HepG2 (cell line): ENCODE measurements around the gene RAB33B. TPM values are rescaled to one million over a fixed set of nuclear protein-coding genes. Genes with fewer than 3 reads are reported as not detected.

ENCODE experiments used
- ATAC-seq: fragments of 200-7000 bp; cut with Tn5 transposase; 3 replicates; pipeline ENCODE4 v1.9.1; 2020; ENCODE audit warnings: mild to moderate bottlenecking, moderate library complexity
- BruUV-seq: library from RNA; stranded (reverse); fragments of 400-500 nt; replicated peaks from 2 replicates; lab custom pipeline; 2021; lab: Mats Ljungman, UMichigan
- CTCF ChIA-PET: fragments of 300-600 bp; formaldehyde crosslinking; extraction: SDS; loops from one replicate; lab custom pipeline; 2021; ENCODE audit warnings: low total read pairs, inconsistent platforms, low intra/inter-chr PET ratio; lab: Yijun Ruan, JAX
- POLR2A ChIA-PET: fragments of 350-600 bp; sonication (Branson Sonifier 250); formaldehyde crosslinking; loops from one replicate; lab custom pipeline; 2020; ENCODE audit warnings: antibody characterized with exemption, inconsistent platforms; lab: Yijun Ruan, JAX
- DNase-seq: peaks from one replicate; pipeline ENCODE4 v3.0.0-alpha.2; 2015; ENCODE audit warnings: low spot score
- FAIRE-seq: peaks from 3 replicates; lab custom pipeline; 2011; peaks lifted over from hg19 to GRCh38; lab: Jason Lieb, UNC
- H2AFZ ChIP-seq: one replicate; pipeline ENCODE4 v1.6.1; 2011; ENCODE audit warnings: low read length, inconsistent platforms
- H3K27ac ChIP-seq: fragments of 300-600 bp; 3 replicates; pipeline ENCODE4 v1.8.0; 2011; ENCODE audit warnings: mixed run types, mild to moderate bottlenecking, mixed read lengths, low read length, inconsistent platforms; ENCODE audit not compliant: insufficient read depth; ENCODE audit errors: extremely low read length
- H3K27me3 ChIP-seq, 2 experiments: fragments of 200-600 bp in 1 of 2; 2 replicates in 1 of 2; 3 replicates in 1 of 2; pipeline versions ENCODE4 v1.6.0 to v1.8.0; 2011; ENCODE audit warnings: low read length in 2 of 2, mild to moderate bottlenecking in 2 of 2, moderate library complexity in 2 of 2, inconsistent platforms in 1 of 2; ENCODE audit not compliant: insufficient read depth in 2 of 2, control insufficient read depth in 1 of 2
- H3K36me3 ChIP-seq, 2 experiments: fragments of 200-600 bp in 1 of 2; replicated peaks in 1 of 2; 2 replicates in 1 of 2; 3 replicates in 1 of 2; pipeline versions ENCODE4 v1.5.1 to v1.8.0; 2011; ENCODE audit warnings: low read length in 2 of 2, inconsistent platforms in 1 of 2; ENCODE audit not compliant: insufficient read depth in 2 of 2, control insufficient read depth in 1 of 2
- H3K4me1 ChIP-seq: 2 replicates; pipeline ENCODE4 v1.5.1; 2012; ENCODE audit warnings: low read length, inconsistent platforms; ENCODE audit not compliant: insufficient read depth
- H3K4me2 ChIP-seq: 2 replicates; pipeline ENCODE4 v1.6.0; 2011; ENCODE audit warnings: low read depth, low read length, inconsistent platforms
- H3K4me3 ChIP-seq, 3 experiments: fragments of 200-600 bp in 1 of 3; sonication (generic), shearing (Covaris generic) in 1 of 3; replicated peaks in 1 of 3; 2 replicates each; pipeline ENCODE4 v1.5.1; 2011 to 2016; ENCODE audit warnings: low read length in 3 of 3, inconsistent platforms in 2 of 3, low read depth in 2 of 3, mild to moderate bottlenecking in 2 of 3, control low read depth in 1 of 3, mixed read lengths in 1 of 3; ENCODE audit not compliant: insufficient read depth in 1 of 3
- H3K79me2 ChIP-seq: one replicate; pipeline ENCODE4 v1.6.1; 2011; ENCODE audit warnings: low read length, inconsistent platforms; ENCODE audit not compliant: insufficient read depth
- H3K9ac ChIP-seq: 2 replicates; pipeline ENCODE4 v1.6.0; 2011; ENCODE audit warnings: mild to moderate bottlenecking, low read depth, low read length, inconsistent platforms; ENCODE audit not compliant: insufficient read depth
- H3K9me3 ChIP-seq: 2 replicates; pipeline ENCODE4 v1.5.1; 2012; ENCODE audit warnings: mild to moderate bottlenecking, low read length
- H4K20me1 ChIP-seq: 2 replicates; pipeline ENCODE4 v1.6.0; 2011; ENCODE audit warnings: inconsistent platforms, mild to moderate bottlenecking, low read length, moderate library complexity; ENCODE audit not compliant: insufficient read depth
- ADNP ChIP-seq: sonication (generic); formaldehyde crosslinking; IDR thresholded peaks from 2 replicates; pipeline ENCODE4 v1.4.0; 2020; ENCODE audit warnings: missing genetic modification reagents
- HNRNPL ChIP-seq: fragments of 200-400 bp; formaldehyde crosslinking; IDR thresholded peaks from 2 replicates; pipeline ENCODE4 v1.6.1; 2017; ENCODE audit warnings: mild to moderate bottlenecking, low read depth, low read length
- KDM2A ChIP-seq: sonication (generic); formaldehyde crosslinking; IDR thresholded peaks from 2 replicates; pipeline ENCODE4 v1.4.0; 2020; ENCODE audit warnings: low read depth, missing genetic modification reagents, borderline replicate concordance
- MEIS1 ChIP-seq: sonication (generic); formaldehyde crosslinking; IDR thresholded peaks from 2 replicates; pipeline ENCODE4 v1.9.0; 2021; ENCODE audit warnings: mild to moderate bottlenecking, missing genetic modification reagents, moderate library complexity, borderline replicate concordance
- ZNF550 ChIP-seq: sonication (generic); formaldehyde crosslinking; IDR thresholded peaks from 2 replicates; pipeline ENCODE4 v1.4.0; 2020; ENCODE audit warnings: mild to moderate bottlenecking, missing genetic modification reagents, borderline replicate concordance
- WGBS: methylation state at CpG from one replicate; pipeline ENCODE4 v1.1.6; 2017; ENCODE audit warnings: low lambda C conversion rate; 5-methylcytosine and 5-hydroxymethylcytosine counted together
- in situ Hi-C: cut with HindIII; loops from 2 replicates; pipeline ENCODE4 v1.10.0; 2017; ENCODE audit warnings: low pct_unique_long_range_greater_than_20kb; ENCODE audit not compliant: extremely low pct_ligation_motif_present
- intact Hi-C: fragments of 100-400 bp; cut with micrococcal nuclease; formaldehyde crosslinking; loops from one replicate; pipeline ENCODE4 v1.10.0; 2022; ENCODE audit not compliant: unreplicated experiment
- polyA plus RNA-seq, 8 experiments: library from polyadenylated mRNA; depleted of rRNA in 3 of 8; stranded (reverse) in 7 of 8; unstranded in 1 of 8; fragments of >200 nt; fragmentation: Illumina TruSeq in 4 of 8; extraction: Trizol in 4 of 8; gene quantifications; 2 replicates each; pipeline versions ENCODE4 v1.2.1 to v1.2.3, GENCODE V29; 2011 to 2016; ENCODE audit warnings: low read depth in 4 of 8, missing spikeins in 1 of 8, mixed read lengths in 1 of 8; ENCODE audit not compliant: insufficient read depth in 1 of 8
- total RNA-seq, 5 experiments: library from RNA; depleted of rRNA; stranded (reverse); fragments of >200 nt; fragmentation: Illumina TruSeq; extraction: Trizol; gene quantifications; 2 replicates each; pipeline ENCODE4 v1.2.3, GENCODE V29; 2016; ENCODE audit warnings: low read depth in 1 of 5
- TF ChIP-seq, protein P1 (sequence below): sonication (generic); formaldehyde crosslinking; conservative IDR thresholded peaks from 2 replicates; pipeline ENCODE4 v1.5.0; 2020; ENCODE audit warnings: missing genetic modification reagents
- TF ChIP-seq, protein P2 (sequence below): sonication (generic); formaldehyde crosslinking; IDR thresholded peaks from 2 replicates; pipeline ENCODE4; 2020; ENCODE audit warnings: missing genetic modification reagents, mild to moderate bottlenecking, borderline replicate concordance
- TF ChIP-seq, protein P3 (sequence below): sonication (generic); formaldehyde crosslinking; IDR thresholded peaks from 2 replicates; pipeline ENCODE4 v1.5.0; 2020; ENCODE audit warnings: missing genetic modification reagents, mild to moderate bottlenecking, borderline replicate concordance

RAB33B gene
- total and polyA plus RNA-seq, 2 of the 13 experiments (the other 11 are each of a cell fraction or from before 2014, with no cell fraction given), result 7.6 to 8.1 TPM

DNA sequence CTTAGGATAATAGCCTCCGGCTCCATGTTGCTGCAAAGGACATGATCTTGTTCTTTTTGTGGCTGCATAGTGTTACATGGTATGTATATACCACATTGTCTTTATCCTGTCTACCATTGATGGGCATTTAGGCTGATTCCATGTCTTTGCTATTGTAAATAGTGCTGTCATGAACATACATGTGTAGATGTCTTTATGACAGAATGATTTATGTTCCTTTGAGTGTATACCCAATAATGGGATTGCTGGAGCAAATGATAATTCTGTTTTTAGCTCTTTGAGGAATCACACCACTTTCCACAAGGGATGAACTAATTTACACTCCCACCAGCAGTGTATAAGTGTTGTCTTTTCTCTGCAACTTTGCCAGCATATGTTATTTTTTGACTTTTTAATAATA, 4.6 kb downstream of the RAB33B start:
- TF ChIP-seq KDM2A (no peak), ZNF550 (CRISPR knock-in tag) (no peak), ADNP (CRISPR knock-in tag) (no peak), HNRNPL (no peak), MEIS1 (CRISPR knock-in tag) (no peak)
- TF ChIP-seq, protein P1, sequence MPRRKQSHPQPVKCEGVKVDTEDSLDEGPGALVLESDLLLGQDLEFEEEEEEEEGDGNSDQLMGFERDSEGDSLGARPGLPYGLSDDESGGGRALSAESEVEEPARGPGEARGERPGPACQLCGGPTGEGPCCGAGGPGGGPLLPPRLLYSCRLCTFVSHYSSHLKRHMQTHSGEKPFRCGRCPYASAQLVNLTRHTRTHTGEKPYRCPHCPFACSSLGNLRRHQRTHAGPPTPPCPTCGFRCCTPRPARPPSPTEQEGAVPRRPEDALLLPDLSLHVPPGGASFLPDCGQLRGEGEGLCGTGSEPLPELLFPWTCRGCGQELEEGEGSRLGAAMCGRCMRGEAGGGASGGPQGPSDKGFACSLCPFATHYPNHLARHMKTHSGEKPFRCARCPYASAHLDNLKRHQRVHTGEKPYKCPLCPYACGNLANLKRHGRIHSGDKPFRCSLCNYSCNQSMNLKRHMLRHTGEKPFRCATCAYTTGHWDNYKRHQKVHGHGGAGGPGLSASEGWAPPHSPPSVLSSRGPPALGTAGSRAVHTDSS (CRISPR knock-in tag), result no peak
- TF ChIP-seq, protein P2, sequence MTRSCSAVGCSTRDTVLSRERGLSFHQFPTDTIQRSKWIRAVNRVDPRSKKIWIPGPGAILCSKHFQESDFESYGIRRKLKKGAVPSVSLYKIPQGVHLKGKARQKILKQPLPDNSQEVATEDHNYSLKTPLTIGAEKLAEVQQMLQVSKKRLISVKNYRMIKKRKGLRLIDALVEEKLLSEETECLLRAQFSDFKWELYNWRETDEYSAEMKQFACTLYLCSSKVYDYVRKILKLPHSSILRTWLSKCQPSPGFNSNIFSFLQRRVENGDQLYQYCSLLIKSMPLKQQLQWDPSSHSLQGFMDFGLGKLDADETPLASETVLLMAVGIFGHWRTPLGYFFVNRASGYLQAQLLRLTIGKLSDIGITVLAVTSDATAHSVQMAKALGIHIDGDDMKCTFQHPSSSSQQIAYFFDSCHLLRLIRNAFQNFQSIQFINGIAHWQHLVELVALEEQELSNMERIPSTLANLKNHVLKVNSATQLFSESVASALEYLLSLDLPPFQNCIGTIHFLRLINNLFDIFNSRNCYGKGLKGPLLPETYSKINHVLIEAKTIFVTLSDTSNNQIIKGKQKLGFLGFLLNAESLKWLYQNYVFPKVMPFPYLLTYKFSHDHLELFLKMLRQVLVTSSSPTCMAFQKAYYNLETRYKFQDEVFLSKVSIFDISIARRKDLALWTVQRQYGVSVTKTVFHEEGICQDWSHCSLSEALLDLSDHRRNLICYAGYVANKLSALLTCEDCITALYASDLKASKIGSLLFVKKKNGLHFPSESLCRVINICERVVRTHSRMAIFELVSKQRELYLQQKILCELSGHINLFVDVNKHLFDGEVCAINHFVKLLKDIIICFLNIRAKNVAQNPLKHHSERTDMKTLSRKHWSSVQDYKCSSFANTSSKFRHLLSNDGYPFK, result no peak
- TF ChIP-seq, protein P3, sequence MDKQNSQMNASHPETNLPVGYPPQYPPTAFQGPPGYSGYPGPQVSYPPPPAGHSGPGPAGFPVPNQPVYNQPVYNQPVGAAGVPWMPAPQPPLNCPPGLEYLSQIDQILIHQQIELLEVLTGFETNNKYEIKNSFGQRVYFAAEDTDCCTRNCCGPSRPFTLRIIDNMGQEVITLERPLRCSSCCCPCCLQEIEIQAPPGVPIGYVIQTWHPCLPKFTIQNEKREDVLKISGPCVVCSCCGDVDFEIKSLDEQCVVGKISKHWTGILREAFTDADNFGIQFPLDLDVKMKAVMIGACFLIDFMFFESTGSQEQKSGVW, result no peak
- BruUV-seq, result no TSS peak
- Histone ChIP-seq H3K9ac (no peak overlapping the region; the same call in 1 of the 2 replicates), H3K9me3 (no peaks in the 10 kb centered on the region), H3K27ac (no peak overlapping the region), H4K20me1 (peaks cover 7% of the 10 kb centered on the region), H3K4me2 (peak overlapping the region; percentile 43), H3K4me1 (peaks cover 42% of the 10 kb centered on the region), H2AFZ (no peak overlapping the region), H3K36me3 (no peaks in the 10 kb centered on the region), H3K27me3 (no peaks in the 10 kb centered on the region; a peak in 1 of 5 replicates), H3K4me3 (peak overlapping the region in 1 of 3 experiments; percentile 30; a peak in 1 of 6 replicates), H3K79me2 (peaks cover 78% of the 10 kb centered on the region)
- in situ Hi-C loops, result no loop called here
- intact Hi-C loops, result loop anchor here (5.0 kb wide), 1 partner anchor 39 kb away; no protein-coding TSS in a partner anchor
- ATAC-seq (no peak), FAIRE-seq (no peak), DNase-seq (no peak)
- WGBS, result 95% methylated on average over 1 of the region's 1 CpG
- ChIA-PET POLR2A (no interaction called here), CTCF (no interaction called here)
